Cerebellar cortex (tissue), 1 donor: ENCODE data around the gene C2CD3.
"Not testable (repeated sequence)": the region's sequence is repeated elsewhere in the genome, so short reads cannot be mapped to it uniquely, and the experiment has no call there.

Experiments used
- DNase-seq: peaks from one replicate; pipeline ENCODE4 v3.0.0-alpha.2; 2015; ENCODE audit warnings: low spot score

The C2CD3 gene

GRCh38 chr11:74112877-74113276 lies 57.9 kb downstream of the C2CD3 start:
- DNase-seq, result no peak

GRCh38 chr11:74106124-74106523 lies 64.7 kb downstream of the C2CD3 start:
- no peak for DNase-seq

- no peak for DNase-seq
Measured at GRCh38 chr11:74102321-74102720, 68.5 kb downstream of the C2CD3 start.

- no peak for DNase-seq
Measured at GRCh38 chr11:74100735-74101134, 70.1 kb downstream of the C2CD3 start.

DNA sequence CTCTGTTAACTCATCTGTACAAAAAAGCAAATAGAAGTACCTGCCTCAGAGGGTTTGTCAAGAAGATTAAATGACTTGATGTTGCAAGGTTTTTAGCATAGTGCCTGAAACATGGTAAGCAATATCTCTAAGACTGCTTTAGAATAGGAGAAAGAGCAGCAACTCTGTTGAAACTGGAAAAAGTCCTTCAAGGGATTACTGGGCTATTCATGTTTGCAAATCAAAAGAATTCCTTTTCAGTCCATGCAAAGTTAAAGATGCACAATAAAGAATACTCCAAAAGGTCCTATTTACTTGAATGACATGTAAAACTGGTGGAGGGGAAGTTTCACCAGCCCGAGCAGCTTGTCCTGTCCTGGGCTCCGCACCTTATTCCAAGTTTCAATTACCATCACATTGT lies 70.6 kb downstream of the C2CD3 start:
- no peak for DNase-seq

GRCh38 chr11:74097686-74098237 lies 73.0 kb downstream of the C2CD3 start:
- no peak for DNase-seq

GRCh38 chr11:74094393-74094792 lies 76.4 kb downstream of the C2CD3 start:
- DNase-seq, result peak; percentile 8

DNA sequence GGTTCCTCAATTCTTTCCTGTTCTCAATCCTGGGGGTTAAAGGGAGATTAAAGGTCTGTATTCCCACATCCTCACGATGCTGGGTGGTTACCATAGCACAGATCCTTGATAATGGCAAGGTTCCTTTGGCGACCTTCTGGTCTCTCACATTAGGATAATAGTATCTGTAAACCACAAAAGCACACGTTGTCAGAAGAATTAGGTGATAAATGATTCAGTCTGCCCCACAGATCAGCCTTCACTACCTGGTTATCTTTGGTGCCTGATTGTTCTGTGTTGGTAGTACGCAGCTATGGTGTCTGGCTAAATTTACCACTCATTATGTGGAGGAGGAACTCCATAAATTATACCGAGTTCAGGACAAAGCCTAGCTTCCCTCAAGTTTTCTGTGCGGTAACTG lies 78.4 kb downstream of the C2CD3 start:
- no peak for DNase-seq

- DNase-seq, result no peak
Measured at GRCh38 chr11:74091549-74091948, 79.3 kb downstream of the C2CD3 start.

DNA sequence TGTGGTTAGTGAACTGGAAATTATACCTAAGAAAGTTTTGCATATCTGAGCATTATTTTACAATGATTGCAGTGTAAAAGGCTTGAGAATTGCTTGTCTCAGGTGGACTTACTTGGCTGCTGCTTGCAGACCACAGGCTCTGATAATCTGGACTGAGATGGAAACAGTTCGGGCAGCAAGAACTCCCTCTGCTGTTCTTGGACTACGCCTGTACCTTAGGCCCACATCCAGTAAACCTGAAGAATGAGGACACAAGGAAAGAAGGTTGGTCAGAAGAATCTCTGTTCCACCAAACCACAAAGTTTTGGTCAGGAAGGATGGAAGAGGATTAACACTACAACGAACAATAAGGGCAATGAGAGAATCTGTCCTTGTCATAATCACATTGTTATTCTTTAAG lies 80.1 kb downstream of the C2CD3 start:
- peak; percentile 38 for DNase-seq

DNA sequence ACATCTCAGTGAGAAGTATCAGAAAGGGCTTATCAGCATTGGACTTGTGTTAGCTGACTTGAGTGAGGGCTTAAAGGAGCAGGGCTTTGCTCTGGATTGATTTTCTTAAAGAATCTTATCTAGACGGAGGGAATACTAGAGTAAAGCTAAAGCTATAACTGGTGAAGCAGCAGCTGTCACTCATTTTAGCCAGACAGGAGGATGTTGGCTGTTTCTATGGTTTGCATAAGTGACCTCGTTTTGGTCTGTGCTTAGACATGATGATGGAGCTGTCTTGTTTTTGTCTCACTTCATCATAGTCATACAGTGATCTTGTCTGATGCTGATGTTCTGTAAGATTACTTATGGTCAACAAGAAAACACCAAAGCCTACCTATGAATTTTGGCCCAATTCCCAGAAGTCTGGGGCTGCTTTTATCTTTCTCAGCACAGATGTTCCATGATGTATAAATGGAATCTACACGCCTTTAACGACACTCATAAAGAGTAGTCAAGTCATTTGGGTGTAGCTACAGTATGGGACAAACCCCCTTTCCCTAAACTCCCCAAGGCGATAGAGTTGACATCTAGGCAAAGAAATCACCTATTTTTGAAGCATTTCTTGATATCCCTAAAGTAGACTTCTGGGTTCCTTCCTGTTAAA lies 84.4 kb downstream of the C2CD3 start:
- no peak for DNase-seq

DNA sequence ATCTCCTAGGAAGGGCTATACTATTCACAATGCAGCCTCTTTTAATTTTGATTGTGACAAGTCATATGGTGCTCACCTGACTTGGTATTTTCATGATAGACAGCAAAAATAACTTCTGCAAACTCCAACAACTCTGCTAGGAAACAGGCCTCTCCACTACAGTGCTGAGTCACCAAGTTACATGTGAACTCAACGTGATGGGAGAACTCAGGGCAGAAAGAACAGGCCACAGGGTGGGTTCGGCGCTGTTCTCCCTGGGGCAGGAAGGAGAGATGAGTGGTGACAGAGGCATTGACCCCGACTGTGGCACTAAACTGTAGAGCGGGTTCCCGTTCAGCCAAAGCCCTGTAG lies 85.3 kb downstream of the C2CD3 start:
- no peak for DNase-seq

- no peak for DNase-seq
Measured at GRCh38 chr11:74084796-74085541, 85.8 kb downstream of the C2CD3 start.

DNA sequence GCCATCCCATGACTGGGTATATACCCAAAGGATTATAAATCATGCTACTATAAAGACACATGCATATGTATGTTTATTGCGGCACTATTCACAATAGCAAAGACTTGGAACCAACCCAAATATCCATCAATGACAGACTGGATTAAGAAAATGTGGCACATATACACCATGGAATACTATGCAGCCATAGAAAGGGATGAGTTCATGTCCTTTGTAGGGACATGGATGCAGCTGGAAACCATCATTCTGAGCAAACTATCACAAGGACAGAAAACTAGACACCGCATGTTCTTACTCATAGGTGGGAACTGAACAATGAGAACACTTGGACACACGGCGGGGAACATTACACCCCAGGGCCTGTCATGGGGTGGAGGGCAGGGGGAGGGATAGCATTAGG lies 86.9 kb downstream of the C2CD3 start:
- not testable (repeated sequence) for DNase-seq

- DNase-seq, result no peak
Measured at GRCh38 chr11:74081428-74081827, 89.4 kb downstream of the C2CD3 start.

DNA sequence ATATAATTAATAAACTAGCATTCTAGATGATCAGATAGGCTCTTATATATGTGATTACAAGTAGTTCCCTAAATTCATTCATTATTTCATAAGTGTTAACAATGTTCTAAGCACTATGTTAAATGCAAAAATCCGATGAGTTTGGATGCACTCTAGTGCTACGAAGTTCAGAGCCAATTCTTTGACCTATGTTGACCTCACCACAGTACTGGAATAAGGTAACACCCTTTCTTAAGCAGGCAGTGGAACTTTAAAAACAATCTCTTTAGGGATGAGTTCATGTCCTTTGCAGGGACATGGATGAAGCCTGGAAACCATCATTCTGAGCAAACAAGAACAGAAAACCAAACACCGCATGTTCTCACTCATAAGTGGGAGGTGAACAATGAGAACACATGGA lies 93.6 kb downstream of the C2CD3 start:
- DNase-seq, result no peak

DNA sequence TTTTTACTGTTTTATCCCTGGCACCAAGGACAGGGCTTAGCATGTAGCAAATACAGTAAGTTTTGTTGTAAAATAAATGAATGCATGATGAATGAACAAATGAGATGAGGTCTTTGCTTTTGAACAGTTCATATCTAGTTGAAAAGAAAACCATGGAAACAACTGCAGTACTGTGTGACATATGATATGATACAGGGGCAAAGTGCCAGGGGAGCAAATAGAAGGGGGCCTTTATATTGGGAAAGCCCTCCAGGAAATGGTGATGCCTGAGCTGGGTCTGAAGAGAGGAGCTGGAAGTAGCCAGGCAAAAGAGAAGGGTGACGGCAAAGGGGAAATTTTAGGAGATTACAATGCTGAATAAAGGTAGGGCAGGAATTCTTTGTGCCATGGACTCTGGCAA lies 98.1 kb downstream of the C2CD3 start:
- DNase-seq, result no peak

- DNase-seq, result no peak
Measured at GRCh38 chr11:74072286-74072685, 98.5 kb downstream of the C2CD3 start.

- DNase-seq, result no peak
Measured at GRCh38 chr11:74070723-74071492, 99.9 kb downstream of the C2CD3 start.

- DNase-seq, result peak; percentile 13
Measured at GRCh38 chr11:74069146-74070046, 101.4 kb downstream of the C2CD3 start.

- DNase-seq, result not testable (repeated sequence)
Measured at GRCh38 chr11:74066663-74067062, 104.1 kb downstream of the C2CD3 start.

GRCh38 chr11:74065534-74065933 lies 105.3 kb downstream of the C2CD3 start:
- not testable (repeated sequence) for DNase-seq
